SK-N-SH treated with all-trans-retinoic acid at 6 μM for 48 hours (cell line): ENCODE measurements around the gene DCPS.
"Not testable (repeated sequence)": the region's sequence is repeated elsewhere in the genome, so short reads cannot be mapped to it uniquely, and the experiment has no call there.

Source experiments
- ARNTL ChIP-seq: fragments of 450-650 bp; formaldehyde crosslinking; IDR thresholded peaks from 2 replicates; pipeline ENCODE4 v1.5.0; 2020; ENCODE audit warnings: low read depth, mild to moderate bottlenecking, moderate library complexity, borderline replicate concordance
- BACH2 ChIP-seq: fragments of 250-450 bp; sonication (Bioruptor Pico); IDR thresholded peaks from 2 replicates; pipeline ENCODE4 v1.9.0; 2021; ENCODE audit warnings: mild to moderate bottlenecking, borderline replicate concordance
- TCF4 ChIP-seq: fragments of 250-450 bp; sonication (Bioruptor Pico); IDR thresholded peaks from 2 replicates; pipeline ENCODE4 v1.8.0; 2021; ENCODE audit warnings: mild to moderate bottlenecking, moderate library complexity, borderline replicate concordance
- TOX ChIP-seq: fragments of 250-450 bp; sonication (Bioruptor Pico); IDR thresholded peaks from 2 replicates; pipeline ENCODE4 v1.8.0; 2021; ENCODE audit warnings: mild to moderate bottlenecking, moderate library complexity, borderline replicate concordance
- ZFP3 ChIP-seq: fragments of 250-450 bp; sonication (Bioruptor Pico); IDR thresholded peaks from 2 replicates; pipeline ENCODE4 v1.5.0; 2020; ENCODE audit warnings: mild to moderate bottlenecking, moderate library complexity
- ZFP30 ChIP-seq: fragments of 450-650 bp; formaldehyde crosslinking; IDR thresholded peaks from 2 replicates; pipeline ENCODE4 v1.5.0; 2022; ENCODE audit warnings: mild to moderate bottlenecking, moderate library complexity
- TF ChIP-seq, protein P1 (sequence below): fragments of 250-450 bp; sonication (Bioruptor Pico); IDR thresholded peaks from 2 replicates; pipeline ENCODE4 v1.5.1; 2021; ENCODE audit warnings: mild to moderate bottlenecking, moderate library complexity

DNA sequence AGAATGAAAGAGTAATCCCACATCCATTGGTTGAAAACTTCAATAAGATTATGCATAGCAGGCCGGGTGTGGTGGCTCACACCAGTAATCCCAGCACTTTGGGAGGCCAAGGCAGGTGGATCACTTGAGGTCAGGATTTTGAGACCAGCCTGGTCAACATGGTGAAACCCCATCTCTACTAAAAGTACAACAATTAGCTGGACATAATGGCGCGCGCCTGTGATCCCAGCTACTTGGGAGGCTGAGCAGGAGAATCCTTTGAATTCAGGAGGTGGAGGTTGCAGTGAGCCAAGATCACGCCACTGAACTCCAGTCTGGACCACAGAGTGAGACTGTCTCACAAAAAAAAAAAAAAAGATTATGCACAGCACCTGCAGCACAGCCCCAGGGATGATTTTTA lies 63.9 kb downstream of the DCPS start:
- TF ChIP-seq TOX (CRISPR knock-in tag); BACH2 (CRISPR knock-in tag); ZFP3; ZFP30 (CRISPR knock-in tag); TCF4; ARNTL: not testable (repeated sequence)
- TF ChIP-seq, protein P1, sequence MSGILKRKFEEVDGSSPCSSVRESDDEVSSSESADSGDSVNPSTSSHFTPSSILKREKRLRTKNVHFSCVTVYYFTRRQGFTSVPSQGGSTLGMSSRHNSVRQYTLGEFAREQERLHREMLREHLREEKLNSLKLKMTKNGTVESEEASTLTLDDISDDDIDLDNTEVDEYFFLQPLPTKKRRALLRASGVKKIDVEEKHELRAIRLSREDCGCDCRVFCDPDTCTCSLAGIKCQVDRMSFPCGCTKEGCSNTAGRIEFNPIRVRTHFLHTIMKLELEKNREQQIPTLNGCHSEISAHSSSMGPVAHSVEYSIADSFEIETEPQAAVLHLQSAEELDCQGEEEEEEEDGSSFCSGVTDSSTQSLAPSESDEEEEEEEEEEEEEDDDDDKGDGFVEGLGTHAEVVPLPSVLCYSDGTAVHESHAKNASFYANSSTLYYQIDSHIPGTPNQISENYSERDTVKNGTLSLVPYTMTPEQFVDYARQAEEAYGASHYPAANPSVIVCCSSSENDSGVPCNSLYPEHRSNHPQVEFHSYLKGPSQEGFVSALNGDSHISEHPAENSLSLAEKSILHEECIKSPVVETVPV (CRISPR knock-in tag) = not testable (repeated sequence)
